Fibroblast of skin of abdomen (primary cell): Measurements from ENCODE around the gene SCN4A.
A peak's percentile ranks its signal among the peaks of the same experiment; 100 is the strongest.
"Not testable (repeated sequence)": the region's sequence is repeated elsewhere in the genome, so short reads cannot be mapped to it uniquely, and the experiment has no call there.

Source experiments
- DNase-seq: peaks from one replicate; pipeline ENCODE4 v3.0.0-alpha.2; 2013

The SCN4A gene

DNA sequence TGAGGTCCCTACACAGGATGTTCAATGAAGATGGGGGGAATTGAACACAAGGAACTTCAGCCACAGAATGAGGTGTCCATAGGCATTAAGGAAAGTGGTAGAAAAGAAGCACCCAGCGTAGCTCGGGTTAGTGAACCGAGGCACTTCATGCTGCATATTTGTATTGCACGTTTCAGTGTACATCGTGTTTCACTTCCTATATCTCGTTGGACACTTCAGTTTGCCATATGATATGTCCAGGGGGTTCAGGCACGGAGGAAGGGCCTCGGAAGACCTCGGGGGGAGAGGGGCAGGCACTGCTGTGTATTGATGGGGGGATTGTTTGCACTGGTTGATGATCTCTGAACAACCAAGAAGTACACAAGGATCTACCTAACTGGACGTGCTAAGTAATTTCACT is 57.0 kb downstream of the SCN4A start:
- DNase-seq = not testable (repeated sequence)

DNA sequence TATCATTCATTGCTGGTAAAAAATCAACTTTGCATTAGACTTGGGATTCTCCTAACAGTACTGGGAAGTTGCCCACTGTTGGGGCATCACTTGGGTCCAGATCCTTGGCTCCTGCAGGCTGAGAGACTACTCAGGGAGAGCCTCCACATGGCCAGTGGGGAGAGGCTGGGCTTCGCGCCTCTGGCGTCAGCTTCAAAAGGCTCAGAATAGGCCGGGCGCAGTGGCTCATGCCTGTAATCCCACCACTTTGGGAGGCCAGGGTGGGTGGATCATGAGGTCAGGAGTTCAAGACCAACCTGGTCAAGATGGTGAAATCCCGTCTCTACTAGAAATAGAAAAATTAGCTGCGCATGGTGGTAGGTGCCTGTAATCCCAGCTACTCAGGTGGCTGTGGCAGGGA is 58.2 kb downstream of the SCN4A start:
- no peak for DNase-seq

DNA sequence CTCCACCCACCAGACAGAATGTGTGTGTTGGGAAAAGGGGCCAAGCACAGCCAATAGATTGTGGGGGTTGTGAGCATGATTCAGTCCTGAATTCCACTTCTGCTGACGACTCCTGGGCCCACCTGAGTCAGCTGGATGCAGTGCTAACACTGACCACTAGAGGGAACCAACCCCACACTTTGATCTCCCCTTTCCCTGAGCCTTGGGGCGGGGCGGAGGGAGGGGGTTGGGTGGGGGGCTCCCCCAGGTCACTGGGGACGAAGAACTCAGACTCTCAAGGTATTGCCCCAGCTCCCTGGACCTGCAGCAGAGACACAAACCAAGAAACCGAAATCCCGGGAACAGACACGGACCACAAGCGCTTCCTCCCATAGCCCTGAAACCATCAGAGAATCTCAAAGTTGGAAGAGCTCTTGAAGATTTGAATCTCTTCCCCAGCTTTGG is 61.0 kb downstream of the SCN4A start:
- peak; percentile 19 for DNase-seq

DNA sequence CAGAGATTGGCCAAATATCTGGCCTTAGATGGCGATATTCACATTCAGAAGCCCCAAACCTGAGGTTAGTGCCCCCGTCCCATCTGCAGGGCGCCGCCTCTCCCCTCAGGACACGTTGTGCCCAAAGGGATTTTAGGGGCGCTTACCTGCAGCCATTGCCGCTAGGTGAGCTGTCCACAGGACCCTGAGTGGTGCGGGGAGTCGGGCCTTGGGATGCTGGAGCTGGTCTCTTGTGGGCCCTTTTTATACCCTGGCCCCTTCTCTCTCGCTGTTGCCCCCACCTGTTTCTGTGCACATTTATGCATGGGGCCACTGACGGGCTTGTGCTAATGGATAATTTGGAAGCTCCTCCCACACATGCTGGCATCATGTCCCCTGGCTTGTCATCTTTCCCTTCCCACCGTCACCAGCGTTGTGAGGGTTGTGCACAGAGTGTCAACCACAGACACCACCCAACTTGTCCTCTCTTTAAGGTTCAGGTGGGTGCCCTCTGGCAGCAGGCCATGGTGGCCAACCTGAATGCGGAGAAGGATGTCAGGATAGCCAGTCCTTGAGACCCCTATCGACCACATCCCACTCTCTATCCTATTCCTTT is 61.6 kb downstream of the SCN4A start, which contains the start of gene CSHL1:
Gene CSHL1 (minus strand): TSS at position 218 of the 595 bp plus-strand sequence. CDS start 62 bp downstream, at position 156.
- no peak for DNase-seq

DNA sequence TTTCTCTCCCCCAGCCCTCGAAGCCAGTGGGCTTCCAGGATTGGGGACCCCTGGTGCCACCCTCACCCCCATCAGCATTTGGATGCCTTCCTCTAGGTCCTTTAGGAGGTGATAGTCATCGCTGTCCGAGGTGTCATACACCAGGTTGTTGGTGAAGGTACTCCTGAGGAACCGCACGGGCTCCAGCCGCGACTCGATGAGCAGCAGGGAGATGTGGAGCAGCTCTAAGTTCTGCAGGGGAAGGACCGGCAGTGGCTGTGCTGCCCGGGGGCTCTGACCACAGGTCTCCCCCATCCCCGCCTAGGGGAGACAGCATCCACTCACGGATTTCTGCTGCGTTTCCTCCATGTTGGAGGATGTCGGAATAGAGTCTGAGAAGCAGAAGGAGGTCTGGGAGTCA is 62.6 kb downstream of the SCN4A start:
- DNase-seq = no peak

DNA sequence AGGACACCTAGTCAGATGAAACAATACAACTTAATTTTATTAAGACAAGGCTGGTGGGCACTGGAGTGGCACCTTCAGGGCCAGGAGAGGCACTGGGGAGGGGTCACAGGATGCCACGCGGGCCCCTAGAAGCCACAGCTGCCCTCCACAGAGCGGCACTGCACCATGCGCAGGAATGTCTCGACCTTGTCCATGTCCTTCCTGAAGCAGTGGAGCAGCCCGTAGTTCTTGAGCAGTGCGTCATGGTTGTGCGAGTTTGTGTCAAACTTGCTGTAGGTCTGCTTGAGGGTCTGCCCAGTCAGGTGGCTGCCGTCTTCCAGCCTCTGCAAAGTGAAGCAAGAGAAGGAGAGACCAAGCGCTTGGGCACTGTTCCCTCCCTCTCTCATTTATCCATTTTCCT is 63.1 kb downstream of the SCN4A start:
- not testable (repeated sequence) for DNase-seq

DNA sequence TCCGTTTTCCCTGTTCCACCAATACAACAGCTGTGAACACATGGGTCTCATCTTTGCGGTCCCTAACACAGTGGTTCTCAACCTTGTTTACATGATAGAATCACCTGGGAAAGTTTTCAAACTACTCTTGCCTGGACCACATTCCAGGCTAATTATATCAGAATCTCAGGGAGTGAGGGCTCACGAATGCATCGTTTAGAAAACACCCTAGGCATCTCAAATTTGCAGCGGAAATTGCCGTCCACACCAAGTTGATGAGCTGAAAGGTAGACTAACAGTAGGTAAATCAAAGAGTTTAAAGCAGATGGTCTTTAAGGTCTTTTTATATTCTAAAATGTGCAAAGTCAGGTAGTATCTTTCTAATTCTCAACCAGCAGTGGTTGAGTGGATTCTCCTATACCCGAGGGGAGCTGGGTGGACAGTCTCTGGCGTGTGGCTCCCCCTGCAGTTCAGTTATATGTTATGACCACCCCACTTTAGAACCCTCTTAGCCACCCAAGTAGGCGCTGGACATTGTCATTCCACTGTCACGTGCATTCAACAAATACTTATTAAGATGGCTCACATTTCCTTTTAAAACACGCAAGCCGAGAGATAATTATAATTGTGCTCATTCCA is 65.4 kb downstream of the SCN4A start:
- peak; percentile 5 for DNase-seq

DNA sequence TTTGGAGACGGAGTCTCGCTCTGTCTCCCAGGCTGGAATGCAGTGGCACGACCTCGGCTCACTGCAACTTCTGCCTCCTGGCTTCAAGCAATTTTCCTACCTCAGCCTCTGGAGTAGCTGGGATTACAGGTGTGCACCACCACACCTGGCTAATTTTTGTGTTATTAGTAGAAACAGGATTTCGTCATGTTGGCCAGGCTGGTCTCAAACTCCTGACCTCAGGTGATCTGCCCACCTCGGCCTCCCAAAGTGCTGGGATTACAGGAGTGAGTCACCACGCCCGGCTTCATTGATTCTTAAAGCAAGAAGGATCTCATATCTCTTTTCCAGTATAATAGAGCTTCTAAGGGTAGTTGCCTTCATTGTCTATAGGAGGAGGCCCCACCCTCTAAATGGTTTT is 67.9 kb downstream of the SCN4A start:
- DNase-seq = not testable (repeated sequence)

DNA sequence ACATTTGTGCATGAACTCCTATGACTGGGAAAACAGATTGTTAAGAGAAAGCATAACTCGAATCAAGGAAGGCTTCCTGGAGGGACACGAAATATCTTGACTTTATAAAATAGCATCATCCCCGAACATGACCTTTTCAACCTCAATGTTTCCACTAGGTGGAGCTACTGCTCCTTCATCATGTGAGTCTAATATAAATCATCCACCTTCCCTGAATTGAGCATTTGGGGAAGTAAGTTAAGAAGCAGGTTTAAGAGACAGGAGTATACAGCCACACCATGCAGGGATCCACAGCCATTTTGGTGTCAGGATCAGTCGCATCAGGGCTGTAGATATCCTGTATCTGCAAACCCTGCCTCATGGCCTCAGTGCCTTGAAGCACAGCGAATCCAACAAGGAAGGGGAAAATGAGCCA is 68.9 kb downstream of the SCN4A start:
- not testable (repeated sequence) for DNase-seq

DNA sequence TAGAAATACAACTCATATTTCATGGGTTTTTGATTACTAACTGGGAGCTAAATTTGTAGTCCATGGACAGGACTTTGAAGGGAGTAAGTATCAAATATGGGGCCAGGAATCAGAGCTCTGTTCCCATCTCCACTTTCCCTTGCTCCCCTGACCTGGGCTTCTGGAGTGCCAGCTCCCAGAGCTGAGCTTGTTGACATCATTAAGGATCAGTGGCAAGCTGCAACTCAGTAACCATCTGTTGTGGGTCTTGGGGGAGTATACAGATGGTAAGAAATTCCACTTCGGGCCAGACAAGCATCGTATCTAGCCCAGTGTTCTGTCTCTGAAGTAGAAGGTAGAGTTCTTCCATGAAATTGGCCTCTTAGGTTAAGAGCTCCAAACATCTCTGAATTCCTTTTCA is 70.7 kb downstream of the SCN4A start:
- DNase-seq = not testable (repeated sequence)

DNA sequence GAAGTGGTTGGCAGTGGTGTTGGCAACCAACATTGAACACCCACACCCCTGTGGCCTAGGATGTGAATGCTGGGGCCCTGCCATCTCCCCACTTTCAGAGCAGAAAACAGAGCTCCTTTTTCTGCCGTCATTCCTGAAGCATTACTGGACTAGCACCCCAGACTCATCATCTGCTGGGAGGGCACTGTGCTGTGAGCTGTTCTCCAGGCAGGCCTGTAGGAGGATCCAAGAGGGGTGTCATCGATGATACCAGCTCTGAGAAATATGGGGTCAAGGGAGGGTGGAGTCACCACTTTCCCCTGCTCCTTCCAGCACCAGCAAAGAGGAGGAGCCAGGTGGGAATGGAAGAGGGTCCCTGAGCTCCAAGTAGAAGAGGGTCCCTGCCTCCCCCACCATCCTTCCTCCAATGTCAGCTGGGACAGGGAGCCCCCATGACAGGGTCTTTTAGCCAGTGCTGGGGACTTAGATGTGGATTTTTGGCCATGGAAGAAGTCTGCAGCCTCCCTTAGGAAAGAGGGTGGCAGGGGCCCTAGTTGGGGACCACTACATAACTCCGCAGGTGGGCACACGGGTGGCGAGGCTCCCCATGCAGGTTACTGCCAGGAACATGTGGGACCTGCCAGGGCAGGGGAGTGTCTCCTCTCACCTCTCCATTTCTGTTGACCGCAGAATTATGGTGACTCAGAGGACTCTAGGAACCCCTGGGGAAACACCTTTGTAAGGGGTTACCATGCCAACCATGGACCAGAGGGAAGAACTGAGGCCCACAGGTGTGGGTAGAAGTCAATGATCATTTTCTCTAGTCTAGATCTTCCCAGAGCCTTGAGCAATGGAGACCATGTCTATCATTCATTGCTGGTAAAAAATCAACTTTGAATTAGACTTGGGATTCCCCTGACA is 73.6 kb downstream of the SCN4A start:
- not testable (repeated sequence) for DNase-seq

DNA sequence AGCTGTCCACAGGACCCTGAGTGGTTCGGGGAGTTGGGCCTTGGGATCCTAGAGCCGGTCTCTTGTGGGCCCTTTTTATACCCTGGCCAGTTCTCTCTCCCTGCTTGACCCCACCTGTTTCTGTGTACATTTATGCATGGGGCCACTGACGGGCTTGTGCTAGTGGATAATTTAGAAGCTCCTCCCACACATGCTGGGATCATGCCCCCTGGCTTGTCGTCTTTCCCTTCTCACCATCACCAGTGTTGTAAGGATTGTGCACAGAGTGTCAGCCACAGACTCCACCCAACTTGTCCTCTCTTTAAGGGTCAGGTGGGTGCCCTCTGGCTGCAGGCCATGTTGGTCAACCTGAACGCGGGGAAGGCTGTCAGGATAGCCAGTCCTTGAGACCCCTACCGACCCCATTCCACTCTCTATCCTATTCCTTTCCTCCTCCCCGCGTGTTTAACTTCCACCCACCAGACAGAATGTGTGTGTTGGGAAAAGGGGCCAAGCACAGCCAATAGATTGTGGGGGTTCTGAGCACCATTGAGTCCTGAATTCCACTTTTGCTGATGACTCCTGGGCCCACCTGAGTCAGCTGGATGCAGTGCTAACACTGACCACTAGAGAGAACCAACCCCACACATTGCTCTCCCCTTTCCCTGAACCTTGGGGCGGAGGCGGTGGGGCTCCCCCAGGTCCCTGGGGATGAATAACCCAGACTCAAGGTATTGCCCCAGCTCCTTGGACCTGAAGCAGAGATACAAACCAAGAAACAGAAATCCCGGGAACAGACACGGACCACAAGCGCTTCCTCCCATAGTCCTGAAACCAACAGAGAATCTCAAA is 76.0 kb downstream of the SCN4A start, which contains the start of gene CSH1:
Gene CSH1 (minus strand): TSS at position 51 of the 831 bp plus-strand sequence. CDS start 63 bp downstream, outside the sequence.
- DNase-seq = not testable (repeated sequence)

DNA sequence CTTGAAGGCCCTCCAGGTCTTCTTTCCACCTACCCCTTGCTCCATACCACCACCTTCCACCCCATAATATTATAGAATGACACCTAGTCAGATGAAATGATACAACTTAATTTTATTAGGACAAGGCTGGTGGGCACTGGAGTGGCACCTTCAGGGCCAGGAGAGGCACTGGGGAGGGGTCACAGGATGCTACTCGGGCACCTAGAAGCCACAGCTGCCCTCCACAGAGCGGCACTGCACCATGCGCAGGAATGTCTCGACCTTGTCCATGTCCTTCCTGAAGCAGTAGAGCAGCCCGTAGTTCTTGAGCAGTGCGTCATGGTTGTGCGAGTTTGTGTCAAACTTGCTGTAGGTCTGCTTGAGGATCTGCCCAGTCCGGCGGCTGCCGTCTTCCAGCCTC is 77.9 kb downstream of the SCN4A start:
- DNase-seq = not testable (repeated sequence)

DNA sequence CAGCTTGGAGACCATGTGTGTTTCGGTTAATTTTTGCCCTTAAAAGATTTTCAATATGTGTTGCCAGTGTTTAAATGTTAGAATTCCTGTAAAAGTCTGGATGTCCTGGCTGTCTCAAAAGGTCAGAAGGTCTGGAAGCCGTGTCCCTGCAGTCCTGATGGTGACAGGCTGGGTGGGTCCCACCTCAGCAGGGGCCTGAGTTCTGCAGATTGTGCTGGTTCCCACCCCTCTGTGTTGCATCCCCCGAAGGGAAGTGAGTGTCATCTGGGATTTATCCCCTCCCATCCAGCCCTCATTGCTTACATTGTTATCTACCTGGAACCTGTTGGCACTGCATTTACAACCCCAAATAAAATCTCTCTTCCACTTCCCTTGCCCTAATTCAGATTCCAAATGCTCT is 78.7 kb downstream of the SCN4A start:
- DNase-seq = not testable (repeated sequence)

DNA sequence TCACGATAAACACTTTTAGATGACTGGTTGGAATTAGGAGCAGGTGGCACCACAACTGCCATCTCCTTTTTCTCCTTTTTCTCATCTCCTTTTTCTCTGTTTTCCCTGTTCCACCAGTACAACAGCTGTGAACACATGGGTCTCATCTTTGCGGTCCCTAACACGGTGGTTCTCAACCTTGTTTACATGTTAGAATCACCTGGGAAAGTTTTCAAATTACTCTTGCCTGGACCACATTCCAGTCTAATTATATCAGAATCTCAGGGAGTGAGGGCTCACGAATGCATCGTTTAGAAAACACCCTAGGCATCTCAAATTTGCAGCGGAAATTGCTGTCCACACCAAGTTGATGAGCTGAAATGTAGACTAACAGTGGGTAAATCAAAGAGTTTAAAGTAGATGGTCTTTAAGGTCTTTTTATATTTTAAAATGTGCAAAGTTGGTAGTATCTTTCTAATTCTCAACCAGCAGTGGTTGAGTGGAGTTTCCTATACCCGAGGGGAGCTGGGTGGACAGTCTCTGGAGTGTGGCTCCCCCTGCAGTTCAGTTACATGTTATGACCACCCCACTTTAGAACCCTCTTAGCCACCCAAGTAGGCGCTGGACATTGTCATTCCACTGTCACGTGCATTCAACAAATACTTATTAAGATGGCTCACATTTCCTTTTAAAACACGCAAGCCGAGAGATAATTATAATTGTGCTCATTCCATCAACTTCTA is 80.2 kb downstream of the SCN4A start:
- not testable (repeated sequence) for DNase-seq

DNA sequence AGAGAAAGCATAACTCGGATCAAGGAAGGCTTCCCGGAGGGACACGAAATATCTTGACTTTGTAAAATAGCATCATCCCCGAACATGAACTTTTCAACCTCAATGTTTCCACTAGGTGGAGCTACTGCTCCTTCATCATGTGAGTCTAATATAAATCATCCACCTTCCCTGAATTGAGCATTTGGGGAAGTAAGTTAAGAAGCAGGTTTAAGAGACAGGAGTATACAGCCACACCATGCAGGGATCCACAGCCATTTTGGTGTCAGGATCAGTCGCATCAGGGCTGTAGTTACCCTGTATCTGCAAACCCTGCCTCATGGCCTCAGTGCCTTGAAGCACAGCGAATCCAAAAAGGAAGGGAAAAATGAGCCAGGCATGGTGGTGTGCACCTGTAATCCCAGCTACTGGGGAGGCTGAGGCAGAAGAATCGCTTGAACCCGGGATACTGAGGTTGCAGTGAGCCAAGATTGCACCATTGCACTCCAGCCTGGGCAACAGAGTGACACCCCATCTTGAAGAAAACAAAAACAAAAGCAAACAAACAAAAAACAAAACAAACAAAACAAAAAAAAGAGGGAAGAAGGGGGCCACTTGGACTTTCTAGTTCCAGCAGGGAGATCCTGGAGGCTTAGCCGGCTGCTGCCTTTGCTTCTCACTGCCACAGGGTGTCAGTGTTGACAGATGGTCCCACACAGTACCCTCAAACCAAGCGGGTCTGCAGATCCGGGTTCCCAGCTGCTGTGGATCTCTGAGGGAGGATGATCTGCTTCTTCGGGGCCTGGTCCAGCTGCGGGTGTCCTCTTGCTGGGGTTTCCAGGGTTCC is 83.5 kb downstream of the SCN4A start:
- peak; percentile 35 for DNase-seq
